HEK293T (cell line): Measurements from ENCODE around the gene PILRA.

Experiments
- CTBP1 ChIP-seq: fragments of 450-650 bp; IDR thresholded peaks from 2 replicates; pipeline ENCODE4 v1.6.1; 2016; ENCODE audit warnings: borderline replicate concordance
- FOXA1 ChIP-seq: fragments of 450-650 bp; IDR thresholded peaks from 2 replicates; pipeline ENCODE4 v1.6.1; 2016; ENCODE audit warnings: mild to moderate bottlenecking
- FOXK2 ChIP-seq: fragments of 450-650 bp; IDR thresholded peaks from 2 replicates; pipeline ENCODE4 v1.6.1; 2016; ENCODE audit warnings: mild to moderate bottlenecking
- FOXM1 ChIP-seq: fragments of 450-650 bp; IDR thresholded peaks from 2 replicates; pipeline ENCODE4 v1.6.1; 2017; ENCODE audit warnings: mild to moderate bottlenecking, borderline replicate concordance
- HDGF ChIP-seq: fragments of 450-650 bp; IDR thresholded peaks from 2 replicates; pipeline ENCODE4 v1.6.1; 2017; ENCODE audit warnings: antibody characterized with exemption, borderline replicate concordance
- SP1 ChIP-seq: fragments of 450-650 bp; IDR thresholded peaks from 2 replicates; pipeline ENCODE4 v1.6.1; 2017
- SUZ12 ChIP-seq: fragments of 450-650 bp; IDR thresholded peaks from 2 replicates; pipeline ENCODE4 v1.6.1; 2016; ENCODE audit warnings: mild to moderate bottlenecking
- TARDBP ChIP-seq: fragments of 450-650 bp; IDR thresholded peaks from 2 replicates; pipeline ENCODE4 v1.6.1; 2016
- ZNF384 ChIP-seq: fragments of 450-650 bp; IDR thresholded peaks from 2 replicates; pipeline ENCODE4 v1.6.1; 2016

DNA sequence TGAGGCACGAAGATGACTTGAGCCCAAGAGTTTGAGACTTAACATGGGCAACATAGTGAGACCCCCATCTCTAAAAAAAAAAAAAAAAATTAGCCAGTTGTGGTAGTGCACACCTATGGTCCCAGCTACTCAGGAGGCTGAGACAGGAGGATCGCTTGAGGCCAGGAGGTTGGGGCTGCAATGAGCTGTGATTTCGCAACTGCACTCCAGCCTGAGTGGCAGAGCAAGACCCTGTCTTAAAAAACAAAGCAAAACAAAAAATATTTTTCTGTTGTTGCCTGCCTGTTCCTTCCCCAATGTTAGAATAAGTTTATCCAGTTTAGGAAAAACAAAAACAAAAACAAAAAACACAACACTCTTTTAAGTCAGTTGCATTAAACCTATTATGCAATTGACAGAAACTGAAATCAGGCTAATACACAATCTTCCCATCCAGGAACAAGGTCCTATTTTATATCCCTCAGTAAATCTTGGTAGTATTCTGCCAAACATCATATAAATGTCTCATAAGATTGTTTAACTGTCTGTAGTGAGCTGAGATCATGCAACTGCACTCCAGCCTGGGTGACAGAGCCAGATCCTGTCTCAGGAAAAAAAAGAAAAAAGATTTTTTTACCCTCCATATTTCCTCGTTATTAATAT is 4.9 kb downstream of the PILRA start:
- TF ChIP-seq CTBP1 (no peak), HDGF (no peak), FOXK2 (no peak), TARDBP (no peak), FOXM1 (no peak), ZNF384 (no peak), FOXA1 (no peak), SUZ12 (no peak), SP1 (no peak)
